Choroid plexus epithelial cell (primary cell): ENCODE measurements around the gene NDUFS7.

ENCODE experiments used
- DNase-seq: peaks from one replicate; pipeline ENCODE4 v3.0.0-alpha.2; 2010; ENCODE audit warnings: low read depth
- H3K4me3 ChIP-seq: 2 replicates; pipeline ENCODE4 v1.5.1; 2011; ENCODE audit warnings: low read depth, mild to moderate bottlenecking, control low read depth, low read length, moderate library complexity
- CTCF ChIP-seq: conservative IDR thresholded peaks from 2 replicates; pipeline ENCODE4 v1.5.1; 2011; ENCODE audit warnings: low read depth, mild to moderate bottlenecking, control low read depth, inconsistent platforms, low read length, moderate library complexity

NDUFS7 gene

GRCh38 chr19:1406774-1407527 lies 23.2 kb downstream of the NDUFS7 start:
- peak; percentile 48 for TF ChIP-seq CTCF
- peak; percentile 99 for DNase-seq
- H3K4me3 ChIP-seq, result peak overlapping the region; percentile 60

- DNase-seq, result no peak
- TF ChIP-seq CTCF, result no peak
- H3K4me3 ChIP-seq, result peak within 1 kb of the TSS; percentile 81
Measured at GRCh38 chr19:1407528-1408299, 24.0 kb downstream of the NDUFS7 start, which contains the start of gene DAZAP1. TSS of gene DAZAP1 (plus strand) at chr19:1407586. CDS start at chr19:1407774, 188 bp downstream.

GRCh38 chr19:1408300-1409203 lies 24.8 kb downstream of the NDUFS7 start:
- DNase-seq, result peak; percentile 78
- peak overlapping the region; percentile 81 for H3K4me3 ChIP-seq
- no peak for TF ChIP-seq CTCF

- H3K4me3 ChIP-seq, result peak overlapping the region; percentile 81
- DNase-seq, result no peak
- no peak for TF ChIP-seq CTCF
Measured at GRCh38 chr19:1409204-1410005, 25.7 kb downstream of the NDUFS7 start.

GRCh38 chr19:1410136-1410786 lies 26.6 kb downstream of the NDUFS7 start:
- no peak for TF ChIP-seq CTCF
- peak; percentile 73 for DNase-seq
- H3K4me3 ChIP-seq, result peak overlapping the region; percentile 81
